Measurements from ENCODE around the gene CYGB. TPM values are rescaled to one million over a fixed set of nuclear protein-coding genes. Genes with fewer than 3 reads are reported as not detected.

Gene CYGB
- total and polyA plus RNA-seq, 2 of the 13 experiments (the other 11 are each of a cell fraction or from before 2014, with no cell fraction given): 18.9 to 27.1 TPM

GRCh38 chr17:76540381-76541300, 3.1 kb upstream of the CYGB start (continued):
- TF ChIP-seq GATA4 (IDR thresholded peaks at IDR 0.05; ENCODE audit: borderline replicate concordance, low read depth): no peak
- TF ChIP-seq HNRNPLL (IDR thresholded peaks at IDR 0.05; ENCODE audit: low read depth, low read length, poor library complexity, severe bottlenecking): no peak
- no peak for TF ChIP-seq SETDB1 (CRISPR knock-in tag; IDR thresholded peaks at IDR 0.05; ENCODE audit: borderline replicate concordance)
- TF ChIP-seq ZNF260 (CRISPR knock-in tag; IDR thresholded peaks at IDR 0.05; ENCODE audit: borderline replicate concordance, low read depth): no peak
- no peak for TF ChIP-seq SRSF1 (optimal IDR thresholded peaks at IDR 0.05; ENCODE audit: low read depth, low read length)
- no peak for TF ChIP-seq ZNF136 (CRISPR knock-in tag; IDR thresholded peaks at IDR 0.05; ENCODE audit: low read depth)
- no peak for TF ChIP-seq PRDM4 (CRISPR knock-in tag; IDR thresholded peaks at IDR 0.05; ENCODE audit: borderline replicate concordance)
- TF ChIP-seq HES4 (CRISPR knock-in tag; IDR thresholded peaks at IDR 0.05; ENCODE audit: borderline replicate concordance): no peak
- 0 out of 2 replicates have a peak, but pooled peaks have one; percentile 44 for TF ChIP-seq RFXAP (CRISPR knock-in tag; IDR thresholded peaks at IDR 0.05; ENCODE audit: borderline replicate concordance)
- TF ChIP-seq RXRB (CRISPR knock-in tag; IDR thresholded peaks at IDR 0.05; ENCODE audit: borderline replicate concordance): no peak
- no peak for TF ChIP-seq FOXP4 (CRISPR knock-in tag; IDR thresholded peaks at IDR 0.05)
- no peak for TF ChIP-seq KDM2A (CRISPR knock-in tag; IDR thresholded peaks at IDR 0.05; ENCODE audit: borderline replicate concordance, low read depth)
- TF ChIP-seq ELF4 (CRISPR knock-in tag; IDR thresholded peaks at IDR 0.05; ENCODE audit: borderline replicate concordance): no peak
- 0 out of 2 replicates have a peak, but pooled peaks have one; percentile 40 for TF ChIP-seq GTF3A (CRISPR knock-in tag; conservative IDR thresholded peaks at IDR 0.05)
- TF ChIP-seq TARDBP (CRISPR knock-in tag; IDR thresholded peaks at IDR 0.05): no peak
- no peak for TF ChIP-seq TMF1 (CRISPR knock-in tag; IDR thresholded peaks at IDR 0.05; ENCODE audit: low read depth)
- TF ChIP-seq HOXD1 (CRISPR knock-in tag; IDR thresholded peaks at IDR 0.05): no peak
- no peak for TF ChIP-seq LBX2 (CRISPR knock-in tag; IDR thresholded peaks at IDR 0.05; ENCODE audit: borderline replicate concordance)
- no peak for TF ChIP-seq KLF6 (CRISPR knock-in tag; IDR thresholded peaks at IDR 0.05)
- no peak for TF ChIP-seq KDM4B (CRISPR knock-in tag; IDR thresholded peaks at IDR 0.05)
- TF ChIP-seq ZNF562 (CRISPR knock-in tag; IDR thresholded peaks at IDR 0.05; ENCODE audit: borderline replicate concordance): no peak
- TF ChIP-seq ZNF576 (CRISPR knock-in tag; IDR thresholded peaks at IDR 0.05): no peak
- 0 out of 2 replicates have a peak, but pooled peaks have one; percentile 15 for TF ChIP-seq CBFB (CRISPR knock-in tag; IDR thresholded peaks at IDR 0.05)
- TF ChIP-seq ATF7 (IDR thresholded peaks at IDR 0.05): peak; percentile 88
- TF ChIP-seq ATF7 (CRISPR knock-in tag; IDR thresholded peaks at IDR 0.05): peak; percentile 81
